Tibial artery (tissue), 4 donors: Measurements from ENCODE around the gene BTBD16.

Experiments used
- DNase-seq, 2 donors: peaks; one replicate each; pipeline ENCODE4 v3.0.0-alpha.2; 2019
- H3K27ac ChIP-seq, 2 donors: fragments of 200-600 bp; sonication (generic) in 1 of 2; 1 replicate in 1 of 2; 2 replicates in 1 of 2; pipeline ENCODE4 v1.5.1; 2018 to 2019; ENCODE audit warnings: mild to moderate bottlenecking in 1 of 2
- H3K27me3 ChIP-seq, 2 donors: fragments of 200-600 bp; sonication (generic) in 1 of 2; one replicate each; pipeline versions ENCODE4 v1.5.1 to v1.6.0; 2016 to 2019
- H3K36me3 ChIP-seq, 3 donors: fragments of 200-600 bp; sonication (generic) in 2 of 3; one replicate each; pipeline ENCODE4 v1.5.1; 2016 to 2019; ENCODE audit warnings: mild to moderate bottlenecking in 2 of 3
- H3K4me1 ChIP-seq, 4 donors: fragments of 200-600 bp; sonication (generic) in 2 of 4; 1 replicate in 3 of 4; 2 replicates in 1 of 4; pipeline ENCODE4 v1.5.1; 2016 to 2019
- H3K4me3 ChIP-seq, 2 donors: fragments of 200-600 bp; sonication (generic) in 1 of 2; 1 replicate in 1 of 2; 2 replicates in 1 of 2; pipeline ENCODE4 v1.5.1; 2018 to 2019; ENCODE audit warnings: mild to moderate bottlenecking in 2 of 2
- H3K9me3 ChIP-seq, 3 donors: fragments of 200-600 bp; sonication (generic) in 1 of 3; one replicate each; pipeline ENCODE4 v1.5.1; 2016 to 2019
- intact Hi-C: fragments of 100-400 bp; cut with DNase I; formaldehyde crosslinking; loops from one replicate; pipeline ENCODE4 v1.15.0; 2023; ENCODE audit warnings: low total_unique reads
- TF ChIP-seq, protein P1 (sequence below), 2 experiments: fragments of 200-600 bp in 1 of 2; fragments of 450-650 bp in 1 of 2; IDR thresholded peaks; one replicate each; pipeline ENCODE4 v1.5.1; 2017 to 2019; ENCODE audit warnings: antibody characterized with exemption in 2 of 2, mild to moderate bottlenecking in 1 of 2, moderate library complexity in 1 of 2

BTBD16 gene

DNA sequence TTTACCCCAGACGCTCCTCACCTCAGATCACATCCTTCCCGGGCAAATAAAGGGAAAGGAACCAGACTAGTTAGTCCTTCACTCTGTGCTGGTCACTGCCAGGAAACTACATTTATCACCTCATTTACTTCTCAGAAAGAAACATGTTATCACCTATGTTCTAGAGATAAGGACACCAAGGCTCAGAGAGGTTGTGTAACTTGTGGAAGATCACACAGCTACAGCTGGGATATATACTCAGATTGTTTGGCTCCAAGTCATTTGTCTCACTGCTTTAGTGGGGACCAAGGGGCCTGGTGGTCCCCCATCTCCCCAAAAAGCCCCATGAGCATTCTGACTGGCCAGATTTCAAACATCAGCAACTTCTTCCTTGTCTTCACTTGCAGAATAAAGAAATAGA lies 17.5 kb upstream of the BTBD16 start:
- no peaks in the 10 kb centered on the region for H3K27me3 ChIP-seq
- no peak overlapping the region for H3K27ac ChIP-seq
- H3K36me3 ChIP-seq, result peaks cover 32 to 90% (median 45%) of the 10 kb centered on the region in 3 donors
- intact Hi-C loops, result no loop called here
- TF ChIP-seq, protein P1, sequence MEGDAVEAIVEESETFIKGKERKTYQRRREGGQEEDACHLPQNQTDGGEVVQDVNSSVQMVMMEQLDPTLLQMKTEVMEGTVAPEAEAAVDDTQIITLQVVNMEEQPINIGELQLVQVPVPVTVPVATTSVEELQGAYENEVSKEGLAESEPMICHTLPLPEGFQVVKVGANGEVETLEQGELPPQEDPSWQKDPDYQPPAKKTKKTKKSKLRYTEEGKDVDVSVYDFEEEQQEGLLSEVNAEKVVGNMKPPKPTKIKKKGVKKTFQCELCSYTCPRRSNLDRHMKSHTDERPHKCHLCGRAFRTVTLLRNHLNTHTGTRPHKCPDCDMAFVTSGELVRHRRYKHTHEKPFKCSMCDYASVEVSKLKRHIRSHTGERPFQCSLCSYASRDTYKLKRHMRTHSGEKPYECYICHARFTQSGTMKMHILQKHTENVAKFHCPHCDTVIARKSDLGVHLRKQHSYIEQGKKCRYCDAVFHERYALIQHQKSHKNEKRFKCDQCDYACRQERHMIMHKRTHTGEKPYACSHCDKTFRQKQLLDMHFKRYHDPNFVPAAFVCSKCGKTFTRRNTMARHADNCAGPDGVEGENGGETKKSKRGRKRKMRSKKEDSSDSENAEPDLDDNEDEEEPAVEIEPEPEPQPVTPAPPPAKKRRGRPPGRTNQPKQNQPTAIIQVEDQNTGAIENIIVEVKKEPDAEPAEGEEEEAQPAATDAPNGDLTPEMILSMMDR (IDR thresholded peaks at IDR 0.05), result no peak
- H3K4me1 ChIP-seq, result no peaks in the 10 kb centered on the region
- H3K4me3 ChIP-seq, result no peak overlapping the region
- H3K9me3 ChIP-seq, result no peaks in the 10 kb centered on the region
- no peak for DNase-seq

DNA sequence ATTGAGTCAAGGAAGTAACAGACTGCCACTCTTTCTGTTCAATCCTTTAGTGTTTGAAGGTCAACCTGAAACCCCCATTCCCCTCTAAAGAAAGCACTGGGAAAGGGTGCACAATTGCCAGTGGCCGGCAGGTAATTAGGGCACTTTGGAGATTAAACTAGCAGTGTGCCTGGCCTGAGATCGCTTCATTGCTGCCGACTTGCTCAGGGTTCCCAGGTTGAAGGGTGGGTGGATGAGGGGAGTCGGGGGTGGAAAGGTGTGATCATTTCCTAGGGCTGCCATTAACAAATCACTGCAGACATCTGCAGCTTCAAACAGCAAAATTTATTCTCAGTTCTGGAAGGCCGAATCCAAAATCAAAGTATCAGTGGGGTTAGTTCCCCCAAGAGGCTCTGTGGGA lies 16.3 kb upstream of the BTBD16 start:
- DNase-seq, result peak in 1 of 2 donors; percentile 5
- Histone ChIP-seq H3K9me3 (no peaks in the 10 kb centered on the region), H3K27ac (no peak overlapping the region), H3K36me3 (peaks cover 19 to 78% (median 33%) of the 10 kb centered on the region in 3 donors), H3K27me3 (no peaks in the 10 kb centered on the region), H3K4me3 (no peak overlapping the region), H3K4me1 (no peaks in the 10 kb centered on the region)
- intact Hi-C loops, result no loop called here
- TF ChIP-seq, protein P1 (IDR thresholded peaks at IDR 0.05), result no peak

DNA sequence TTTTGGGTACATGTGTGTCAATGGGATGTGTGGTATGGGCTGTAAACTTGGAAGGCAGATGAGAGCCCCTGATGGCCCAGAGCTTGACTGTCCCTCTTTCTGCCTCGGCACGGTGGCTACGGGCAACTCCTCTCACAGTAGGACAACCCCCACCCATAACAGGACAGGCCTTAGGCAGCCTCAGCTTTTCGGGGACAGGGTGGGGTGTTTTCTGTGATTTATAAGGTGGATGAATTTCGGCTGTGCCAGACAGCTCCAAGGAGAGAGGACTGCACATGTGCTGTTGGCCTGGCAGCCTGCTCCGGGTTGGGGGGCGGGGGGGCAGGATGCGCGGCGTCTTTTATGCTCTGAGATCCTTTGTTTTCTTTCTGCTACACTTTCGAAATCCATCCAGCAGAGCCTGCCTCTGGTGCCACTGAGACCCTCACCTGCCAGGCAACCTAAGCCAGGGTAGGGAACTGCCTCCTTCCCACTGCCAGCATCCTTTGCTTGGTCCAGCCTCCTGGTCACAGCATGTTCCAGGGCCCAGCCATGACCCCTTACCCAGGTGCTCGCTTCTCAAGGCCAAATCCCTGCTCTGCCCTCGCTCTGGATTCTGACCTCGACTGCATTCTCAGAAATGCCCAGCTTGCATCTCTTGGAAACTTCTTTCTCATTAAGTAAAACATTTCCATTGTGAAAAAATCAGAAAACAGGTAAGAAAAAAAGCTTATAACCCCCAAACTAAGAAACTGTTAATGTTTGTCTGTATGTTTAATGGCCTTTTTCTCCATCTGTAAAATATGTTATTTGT lies 15.4 kb upstream of the BTBD16 start:
- Histone ChIP-seq H3K27me3 (no peaks in the 10 kb centered on the region), H3K4me3 (no peak overlapping the region), H3K4me1 (no peaks in the 10 kb centered on the region), H3K9me3 (no peaks in the 10 kb centered on the region), H3K36me3 (peaks cover 18 to 70% (median 24%) of the 10 kb centered on the region in 3 donors), H3K27ac (no peak overlapping the region)
- peak in 1 of 2 donors; percentile 45 for DNase-seq
- intact Hi-C loops, result no loop called here
- TF ChIP-seq, protein P1 (IDR thresholded peaks at IDR 0.05), result no peak

DNA sequence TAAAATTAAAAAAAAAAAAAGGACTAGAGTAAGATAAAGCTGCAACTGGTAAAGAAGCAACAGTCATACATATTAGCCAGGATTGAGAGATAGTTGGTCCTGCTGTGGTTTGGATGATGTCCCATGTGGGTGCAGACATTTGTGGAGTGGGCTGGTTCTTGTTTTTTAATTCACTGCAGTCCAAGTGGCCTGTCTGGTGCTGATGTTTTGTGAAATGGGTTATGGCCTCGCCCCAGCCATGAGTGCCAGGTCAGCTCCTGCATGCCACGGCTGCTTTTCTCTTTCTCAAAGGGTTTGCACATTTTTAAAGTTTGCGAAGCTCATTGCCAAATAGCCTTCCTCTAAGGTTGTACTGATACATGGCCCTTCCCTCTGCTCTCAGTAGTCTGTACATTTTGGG lies 14.1 kb upstream of the BTBD16 start:
- Histone ChIP-seq H3K27ac (no peak overlapping the region), H3K27me3 (no peaks in the 10 kb centered on the region), H3K4me3 (no peak overlapping the region), H3K36me3 (peaks cover 21 to 59% (median 22%) of the 10 kb centered on the region in 3 donors), H3K9me3 (peaks cover 0 to 8% (median 0%) of the 10 kb centered on the region in 3 donors), H3K4me1 (no peaks in the 10 kb centered on the region)
- intact Hi-C loops, result no loop called here
- peak in 1 of 2 donors; percentile 39 for DNase-seq
- TF ChIP-seq, protein P1 (IDR thresholded peaks at IDR 0.05), result no peak

DNA sequence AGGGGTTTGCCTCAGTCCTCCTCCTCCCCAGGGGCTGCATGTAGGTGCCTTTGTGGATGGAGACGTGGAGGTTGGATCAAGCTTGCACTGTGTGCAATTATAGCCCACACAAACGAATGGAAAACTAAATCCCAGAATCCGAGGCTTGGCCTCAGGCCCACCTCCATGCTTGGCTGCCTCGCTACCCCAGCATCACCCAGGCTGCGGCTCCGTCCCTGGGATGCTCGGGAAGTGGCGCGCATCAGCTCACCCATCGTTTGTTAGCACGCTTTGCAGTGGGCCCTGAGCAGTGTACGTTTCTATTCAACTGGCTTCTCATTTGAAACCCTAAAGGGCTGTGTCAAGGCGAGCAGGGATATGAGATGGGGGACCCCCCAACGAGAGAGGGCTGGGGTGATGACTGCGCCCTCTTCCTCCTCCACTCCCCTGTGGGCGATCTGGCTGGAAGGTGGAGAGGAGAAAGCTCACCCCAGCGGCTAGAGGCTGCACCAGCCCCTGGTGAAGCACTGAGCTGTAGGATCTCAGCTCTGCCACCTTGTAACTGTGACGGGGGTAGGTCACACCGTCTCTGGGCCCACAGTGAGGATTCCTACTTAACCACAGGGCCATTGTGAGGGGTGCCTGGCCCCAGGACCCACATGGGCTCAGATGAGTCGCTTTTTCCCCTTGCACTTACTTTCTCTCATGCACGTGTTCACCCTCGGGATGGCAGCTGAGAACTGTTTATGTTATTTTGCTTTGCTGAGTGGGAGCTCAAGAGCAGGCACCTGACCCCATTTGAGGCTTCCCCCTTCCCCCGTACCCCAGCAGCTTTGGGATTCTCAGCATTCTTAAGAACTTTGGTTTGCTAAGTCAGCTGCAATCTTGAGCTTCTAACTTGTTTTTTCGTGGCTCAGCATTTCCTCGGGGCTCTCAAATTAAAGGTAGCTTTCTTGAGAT lies 12.7 kb upstream of the BTBD16 start:
- intact Hi-C loops, result no loop called here
- Histone ChIP-seq H3K4me1 (no peaks in the 10 kb centered on the region), H3K4me3 (no peak overlapping the region), H3K27me3 (no peaks in the 10 kb centered on the region), H3K36me3 (peaks cover 14 to 45% (median 23%) of the 10 kb centered on the region in 3 donors), H3K9me3 (peaks cover 0 to 18% (median 0%) of the 10 kb centered on the region in 3 donors), H3K27ac (no peak overlapping the region)
- DNase-seq, result peak in 1 of 2 donors; percentile 55
- TF ChIP-seq, protein P1 (IDR thresholded peaks at IDR 0.05), result no peak
